NB4 (cell line): ENCODE data around the gene GSC.
"Not testable (repeated sequence)": the region's sequence is repeated elsewhere in the genome, so short reads cannot be mapped to it uniquely, and the experiment has no call there.

Experiments
- DNase-seq: peaks from one replicate; pipeline ENCODE4 v3.0.0; 2010; ENCODE audit warnings: low read depth
- H3K4me3 ChIP-seq: one replicate; pipeline ENCODE4 v1.5.1; 2011; ENCODE audit warnings: mild to moderate bottlenecking, low read depth, low read length, moderate library complexity
- CTCF ChIP-seq: IDR thresholded peaks from one replicate; pipeline ENCODE4 v1.5.1; 2012; ENCODE audit warnings: low read depth, low read length
- MAX ChIP-seq: IDR thresholded peaks from 2 replicates; pipeline ENCODE4 v1.6.1; 2011; ENCODE audit warnings: low read depth, low read length
- MYC ChIP-seq: IDR thresholded peaks from 2 replicates; pipeline ENCODE4 v1.6.1; 2011; ENCODE audit warnings: low read depth, low read length
- POLR2A ChIP-seq: IDR thresholded peaks from 2 replicates; pipeline ENCODE4 v1.6.1; 2011; ENCODE audit warnings: mild to moderate bottlenecking; ENCODE audit not compliant: insufficient read length; ENCODE audit errors: extremely low read depth

Gene GSC

GRCh38 chr14:94747739-94748138 is 22.2 kb downstream of the GSC start:
- TF ChIP-seq POLR2A = no peak
- TF ChIP-seq MAX = no peak
- TF ChIP-seq CTCF = no peak
- TF ChIP-seq MYC = no peak
- DNase-seq = no peak
- no peak overlapping the region for H3K4me3 ChIP-seq

GRCh38 chr14:94747153-94747552 is 22.8 kb downstream of the GSC start:
- not testable (repeated sequence) for H3K4me3 ChIP-seq, DNase-seq

- TF ChIP-seq MAX (no peak), POLR2A (no peak), CTCF (no peak), MYC (no peak)
- H3K4me3 ChIP-seq = no peak overlapping the region
- no peak for DNase-seq
Observed at GRCh38 chr14:94746131-94746530, 23.8 kb downstream of the GSC start.

GRCh38 chr14:94738751-94739150 is 31.2 kb downstream of the GSC start:
- peak; percentile 31 for DNase-seq

GRCh38 chr14:94738097-94738496 is 31.8 kb downstream of the GSC start:
- H3K4me3 ChIP-seq = no peak overlapping the region
- no peak for TF ChIP-seq MAX
- no peak for TF ChIP-seq POLR2A
- no peak for TF ChIP-seq CTCF
- no peak for TF ChIP-seq MYC
- no peak for DNase-seq

More at GRCh38 chr14:94738751-94739150, 31.2 kb downstream of the GSC start:
- H3K4me3 ChIP-seq = no peak overlapping the region
- TF ChIP-seq MAX (no peak), MYC (no peak), POLR2A (no peak), CTCF (no peak)

GRCh38 chr14:94728950-94729349 is 41.0 kb downstream of the GSC start:
- no peak for DNase-seq
- no peak overlapping the region for H3K4me3 ChIP-seq
- TF ChIP-seq CTCF (no peak), MYC (no peak), POLR2A (no peak), MAX (no peak)

GRCh38 chr14:94728440-94728839 is 41.5 kb downstream of the GSC start:
- H3K4me3 ChIP-seq, DNase-seq: not testable (repeated sequence)

GRCh38 chr14:94726649-94727048 is 43.3 kb downstream of the GSC start:
- H3K4me3 ChIP-seq, DNase-seq: not testable (repeated sequence)
